Measurements from ENCODE around the gene CTNNA1.
"Not testable (repeated sequence)": the region's sequence is repeated elsewhere in the genome, so short reads cannot be mapped to it uniquely, and the experiment has no call there.

CTNNA1 gene

DNA sequence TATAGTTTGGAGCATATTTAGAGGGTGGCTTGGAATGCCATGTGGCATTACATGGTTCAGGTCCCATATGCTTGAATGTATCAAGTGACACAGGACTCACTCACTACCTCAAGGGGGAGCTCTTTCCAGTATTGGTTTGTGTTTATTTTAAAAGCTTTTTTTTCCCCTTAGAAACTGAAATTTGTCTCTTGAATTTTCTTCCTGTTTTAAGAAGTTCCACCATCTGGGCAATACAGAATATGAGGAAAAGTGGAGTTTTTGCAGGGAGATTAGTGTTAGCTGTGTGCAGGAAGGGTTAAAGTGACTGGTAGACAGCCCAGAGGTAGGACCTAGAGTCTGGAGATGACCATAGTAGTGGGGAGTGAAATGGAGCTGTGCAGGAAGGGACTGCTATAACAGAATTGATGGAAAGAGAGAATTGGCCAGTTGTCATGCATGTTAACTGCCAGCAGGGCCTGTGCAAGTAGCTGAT, 36.6 kb downstream of the CTNNA1 start:
- Histone ChIP-seq H3K9me3 (ENCODE audit: control insufficient read depth in 2 of 2, low read length in 2 of 2) (no peaks in the 10 kb centered on the region), H3K4me3 (ENCODE audit: low read length in 2 of 2) (no peak overlapping the region), H3K4me1 (ENCODE audit: control insufficient read depth, insufficient read depth, low read length) (no peaks in the 10 kb centered on the region), H3K27me3 (ENCODE audit: control insufficient read depth in 1 of 2, insufficient read depth in 2 of 2, low read length in 2 of 2) (no peaks in the 10 kb centered on the region), H3K36me3 (ENCODE audit: control insufficient read depth in 2 of 2, insufficient read depth in 2 of 2, low read length in 2 of 2) (no peaks in the 10 kb centered on the region), H3K9ac (ENCODE audit: low read length in 2 of 2) (no peak overlapping the region), H3K27ac (ENCODE audit: low read length) (no peak overlapping the region)

DNA sequence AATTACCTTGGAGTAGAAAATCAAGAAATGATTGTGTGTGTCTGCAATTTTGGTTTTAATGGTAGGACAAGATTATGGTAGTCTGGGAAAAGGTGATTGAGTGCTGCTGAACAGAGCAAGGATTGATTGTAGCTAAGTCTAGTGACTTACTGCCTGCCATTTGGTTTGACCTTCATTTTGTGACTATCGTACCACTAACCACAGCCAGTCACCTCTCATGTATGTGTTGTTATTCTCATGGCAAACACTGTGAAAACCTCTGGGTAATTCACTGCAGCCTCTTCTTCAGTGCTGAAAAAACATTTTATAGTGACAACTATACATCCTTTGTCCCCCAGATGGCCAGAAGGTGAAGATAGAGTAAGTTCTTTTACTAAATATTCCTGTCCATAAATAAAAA, 37.5 kb downstream of the CTNNA1 start:
- Histone ChIP-seq H3K27ac (ENCODE audit: low read length) (no peak overlapping the region), H3K9me3 (ENCODE audit: control insufficient read depth in 2 of 2, low read length in 2 of 2) (no peaks in the 10 kb centered on the region), H3K9ac (ENCODE audit: low read length in 2 of 2) (no peak overlapping the region), H3K36me3 (ENCODE audit: control insufficient read depth in 2 of 2, insufficient read depth in 2 of 2, low read length in 2 of 2) (no peaks in the 10 kb centered on the region), H3K4me3 (ENCODE audit: low read length in 2 of 2) (no peak overlapping the region), H3K27me3 (ENCODE audit: control insufficient read depth in 1 of 2, insufficient read depth in 2 of 2, low read length in 2 of 2) (no peaks in the 10 kb centered on the region), H3K4me1 (ENCODE audit: control insufficient read depth, insufficient read depth, low read length) (no peaks in the 10 kb centered on the region)

DNA sequence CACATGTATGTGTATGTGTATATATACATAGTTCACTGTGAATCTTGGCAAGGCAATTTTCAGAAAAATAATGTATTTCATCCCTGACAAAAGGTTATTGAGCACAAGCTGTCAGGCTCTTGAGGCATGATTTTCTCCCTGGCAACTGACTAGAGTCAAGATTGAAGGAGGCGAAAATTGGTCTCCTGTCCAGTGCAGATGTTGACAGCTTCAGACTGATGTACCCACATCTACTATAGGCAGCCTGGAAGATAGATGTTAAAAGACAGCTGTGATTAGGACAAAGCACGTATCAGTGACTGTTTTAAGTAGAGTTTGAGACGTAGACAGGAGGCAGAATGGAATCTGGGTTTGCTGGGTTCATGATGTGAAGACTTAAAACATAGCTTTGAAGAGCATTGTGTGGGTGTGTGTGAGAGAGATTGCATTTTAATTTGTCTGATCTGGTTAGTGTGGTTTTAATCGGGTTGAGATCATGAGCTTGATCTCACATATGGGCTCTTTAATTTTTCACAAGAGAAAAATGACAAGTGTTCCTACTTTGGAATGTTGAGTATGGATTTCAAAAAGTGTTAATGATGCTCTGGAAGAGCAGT, 39.1 kb downstream of the CTNNA1 start:
- no peak overlapping the region for H3K4me3 ChIP-seq (ENCODE audit: low read length in 2 of 2)
- H3K36me3 ChIP-seq (ENCODE audit: control insufficient read depth in 2 of 2, insufficient read depth in 2 of 2, low read length in 2 of 2), result no peaks in the 10 kb centered on the region
- no peaks in the 10 kb centered on the region for H3K9me3 ChIP-seq (ENCODE audit: control insufficient read depth in 2 of 2, low read length in 2 of 2)
- H3K27me3 ChIP-seq (ENCODE audit: control insufficient read depth in 1 of 2, insufficient read depth in 2 of 2, low read length in 2 of 2), result no peaks in the 10 kb centered on the region
- H3K4me1 ChIP-seq (ENCODE audit: control insufficient read depth, insufficient read depth, low read length), result no peaks in the 10 kb centered on the region
- no peak overlapping the region for H3K9ac ChIP-seq (ENCODE audit: low read length in 2 of 2)
- H3K27ac ChIP-seq (ENCODE audit: low read length), result no peak overlapping the region

- Histone ChIP-seq H3K27ac (ENCODE audit: low read length) (no peak overlapping the region), H3K36me3 (ENCODE audit: control insufficient read depth in 2 of 2, insufficient read depth in 2 of 2, low read length in 2 of 2) (no peaks in the 10 kb centered on the region), H3K4me3 (ENCODE audit: low read length in 2 of 2) (no peak overlapping the region), H3K27me3 (ENCODE audit: control insufficient read depth in 1 of 2, insufficient read depth in 2 of 2, low read length in 2 of 2) (no peaks in the 10 kb centered on the region), H3K9ac (ENCODE audit: low read length in 2 of 2) (no peak overlapping the region), H3K9me3 (ENCODE audit: control insufficient read depth in 2 of 2, low read length in 2 of 2) (no peaks in the 10 kb centered on the region), H3K4me1 (ENCODE audit: control insufficient read depth, insufficient read depth, low read length) (no peaks in the 10 kb centered on the region)
These were observed 40.4 kb downstream of the CTNNA1 start for GRCh38 chr5:138793575-138793974.

DNA sequence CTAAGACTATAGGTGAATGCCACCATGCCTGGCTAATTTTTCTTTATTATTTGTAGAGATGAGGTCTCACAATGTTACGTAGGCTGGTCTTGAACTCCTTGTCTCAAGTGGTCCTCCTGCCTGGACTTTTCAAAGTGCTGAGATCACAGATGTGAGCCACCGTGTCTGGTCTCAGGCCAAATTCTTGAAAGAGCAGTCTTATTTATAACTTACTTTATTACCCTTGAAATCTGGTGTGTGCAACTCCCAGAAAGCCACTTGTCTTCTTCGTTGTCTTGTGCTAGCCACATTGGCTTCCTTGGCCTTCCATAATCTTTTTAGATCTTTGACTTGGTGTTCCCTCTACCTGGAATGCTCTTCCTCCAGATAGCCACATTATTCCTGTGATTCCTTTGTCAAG, 50.1 kb downstream of the CTNNA1 start:
- no peaks in the 10 kb centered on the region for H3K27me3 ChIP-seq (ENCODE audit: control insufficient read depth in 1 of 2, insufficient read depth in 2 of 2, low read length in 2 of 2)
- no peak overlapping the region for H3K27ac ChIP-seq (ENCODE audit: low read length)
- H3K9ac ChIP-seq (ENCODE audit: low read length in 2 of 2), result no peak overlapping the region
- H3K4me1 ChIP-seq (ENCODE audit: control insufficient read depth, insufficient read depth, low read length), result no peaks in the 10 kb centered on the region
- no peaks in the 10 kb centered on the region for H3K9me3 ChIP-seq (ENCODE audit: control insufficient read depth in 2 of 2, low read length in 2 of 2)
- no peak overlapping the region for H3K4me3 ChIP-seq (ENCODE audit: low read length in 2 of 2)
- H3K36me3 ChIP-seq (ENCODE audit: control insufficient read depth in 2 of 2, insufficient read depth in 2 of 2, low read length in 2 of 2), result peaks cover 1 to 2% of the 10 kb centered on the region in 2 donors

DNA sequence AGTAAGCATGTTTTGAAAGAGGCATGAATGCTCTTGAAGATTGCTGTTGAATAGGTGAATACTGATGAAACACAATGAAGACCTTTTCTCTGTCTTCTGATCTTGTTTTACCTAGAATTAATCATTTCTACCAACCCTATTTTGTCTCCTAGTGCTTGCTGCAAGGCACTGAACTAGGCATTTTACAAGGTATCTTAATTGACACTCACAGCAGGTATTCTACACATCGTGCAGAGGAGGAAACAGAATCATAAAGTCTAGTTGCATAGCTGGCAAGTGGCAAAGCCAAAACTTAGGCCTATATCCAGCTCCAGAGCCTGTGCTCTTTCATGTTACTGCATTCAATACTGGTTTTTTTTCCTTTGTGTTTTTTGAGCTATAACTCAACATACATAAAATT, 50.7 kb downstream of the CTNNA1 start:
- H3K4me3 ChIP-seq (ENCODE audit: low read length in 2 of 2), result no peak overlapping the region
- peaks cover 2% of the 10 kb centered on the region in 2 donors for H3K36me3 ChIP-seq (ENCODE audit: control insufficient read depth in 2 of 2, insufficient read depth in 2 of 2, low read length in 2 of 2)
- no peak overlapping the region for H3K9ac ChIP-seq (ENCODE audit: low read length in 2 of 2)
- no peaks in the 10 kb centered on the region for H3K9me3 ChIP-seq (ENCODE audit: control insufficient read depth in 2 of 2, low read length in 2 of 2)
- H3K27me3 ChIP-seq (ENCODE audit: control insufficient read depth in 1 of 2, insufficient read depth in 2 of 2, low read length in 2 of 2), result no peaks in the 10 kb centered on the region
- H3K27ac ChIP-seq (ENCODE audit: low read length), result no peak overlapping the region
- no peaks in the 10 kb centered on the region for H3K4me1 ChIP-seq (ENCODE audit: control insufficient read depth, insufficient read depth, low read length)

GRCh38 chr5:138805096-138805495, 51.9 kb downstream of the CTNNA1 start:
- no peaks in the 10 kb centered on the region for H3K4me1 ChIP-seq (ENCODE audit: control insufficient read depth, insufficient read depth, low read length)
- H3K9ac ChIP-seq (ENCODE audit: low read length in 2 of 2), result no peak overlapping the region
- H3K27me3 ChIP-seq (ENCODE audit: control insufficient read depth in 1 of 2, insufficient read depth in 2 of 2, low read length in 2 of 2), result no peaks in the 10 kb centered on the region
- peaks cover 2 to 4% of the 10 kb centered on the region in 2 donors for H3K36me3 ChIP-seq (ENCODE audit: control insufficient read depth in 2 of 2, insufficient read depth in 2 of 2, low read length in 2 of 2)
- no peak overlapping the region for H3K4me3 ChIP-seq (ENCODE audit: low read length in 2 of 2)
- H3K27ac ChIP-seq (ENCODE audit: low read length), result no peak overlapping the region
- no peaks in the 10 kb centered on the region for H3K9me3 ChIP-seq (ENCODE audit: control insufficient read depth in 2 of 2, low read length in 2 of 2)

DNA sequence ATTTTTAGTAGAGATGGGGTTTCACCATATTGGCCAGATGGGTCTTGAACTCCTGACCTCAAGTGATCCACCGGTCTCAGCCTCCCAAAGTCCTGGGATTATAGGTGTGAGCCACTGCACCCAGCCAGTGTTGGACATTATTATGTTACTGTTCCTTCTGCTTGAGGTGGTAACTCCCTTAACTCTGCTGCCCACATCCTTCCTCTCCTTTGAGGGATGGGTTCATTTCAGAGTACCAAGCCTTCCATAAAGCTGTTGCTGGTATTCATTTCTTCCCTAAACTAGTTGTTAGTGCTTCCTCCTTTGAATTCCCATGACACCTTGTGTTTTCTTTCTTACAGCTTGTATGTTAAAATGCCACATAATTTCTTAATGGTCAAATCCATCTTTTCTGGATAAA, 54.0 kb downstream of the CTNNA1 start:
- Histone ChIP-seq H3K4me3 (ENCODE audit: low read length in 2 of 2) (no peak overlapping the region), H3K9me3 (ENCODE audit: control insufficient read depth in 2 of 2, low read length in 2 of 2) (no peaks in the 10 kb centered on the region), H3K9ac (ENCODE audit: low read length in 2 of 2) (no peak overlapping the region), H3K4me1 (ENCODE audit: control insufficient read depth, insufficient read depth, low read length) (no peaks in the 10 kb centered on the region), H3K27me3 (ENCODE audit: control insufficient read depth in 1 of 2, insufficient read depth in 2 of 2, low read length in 2 of 2) (no peaks in the 10 kb centered on the region), H3K36me3 (ENCODE audit: control insufficient read depth in 2 of 2, insufficient read depth in 2 of 2, low read length in 2 of 2) (peaks cover 0 to 7% of the 10 kb centered on the region in 2 donors), H3K27ac (ENCODE audit: low read length) (no peak overlapping the region)

- Histone ChIP-seq H3K36me3 (ENCODE audit: control insufficient read depth in 2 of 2, insufficient read depth in 2 of 2, low read length in 2 of 2) (peaks cover 4 to 15% of the 10 kb centered on the region in 2 donors), H3K9ac (ENCODE audit: low read length in 2 of 2) (no peak overlapping the region), H3K27ac (ENCODE audit: low read length) (no peak overlapping the region)
These were observed 56.2 kb downstream of the CTNNA1 start for GRCh38 chr5:138809391-138809790.

GRCh38 chr5:138810861-138811260, 57.6 kb downstream of the CTNNA1 start:
- H3K9me3 ChIP-seq (ENCODE audit: control insufficient read depth in 2 of 2, low read length in 2 of 2); H3K9ac ChIP-seq (ENCODE audit: low read length in 2 of 2); H3K27ac ChIP-seq (ENCODE audit: low read length); H3K4me3 ChIP-seq (ENCODE audit: low read length in 2 of 2); H3K27me3 ChIP-seq (ENCODE audit: control insufficient read depth in 1 of 2, insufficient read depth in 2 of 2, low read length in 2 of 2); H3K4me1 ChIP-seq (ENCODE audit: control insufficient read depth, insufficient read depth, low read length): not testable (repeated sequence)
- H3K36me3 ChIP-seq (ENCODE audit: control insufficient read depth in 2 of 2, insufficient read depth in 2 of 2, low read length in 2 of 2), result peaks cover 4 to 18% of the 10 kb centered on the region in 2 donors

More at GRCh38 chr5:138809391-138809790, 56.2 kb downstream of the CTNNA1 start:
- H3K9me3 ChIP-seq (ENCODE audit: control insufficient read depth in 2 of 2, low read length in 2 of 2), result no peaks in the 10 kb centered on the region
- no peaks in the 10 kb centered on the region for H3K4me1 ChIP-seq (ENCODE audit: control insufficient read depth, insufficient read depth, low read length)
- H3K4me3 ChIP-seq (ENCODE audit: low read length in 2 of 2), result no peak overlapping the region
- H3K27me3 ChIP-seq (ENCODE audit: control insufficient read depth in 1 of 2, insufficient read depth in 2 of 2, low read length in 2 of 2), result no peaks in the 10 kb centered on the region

DNA sequence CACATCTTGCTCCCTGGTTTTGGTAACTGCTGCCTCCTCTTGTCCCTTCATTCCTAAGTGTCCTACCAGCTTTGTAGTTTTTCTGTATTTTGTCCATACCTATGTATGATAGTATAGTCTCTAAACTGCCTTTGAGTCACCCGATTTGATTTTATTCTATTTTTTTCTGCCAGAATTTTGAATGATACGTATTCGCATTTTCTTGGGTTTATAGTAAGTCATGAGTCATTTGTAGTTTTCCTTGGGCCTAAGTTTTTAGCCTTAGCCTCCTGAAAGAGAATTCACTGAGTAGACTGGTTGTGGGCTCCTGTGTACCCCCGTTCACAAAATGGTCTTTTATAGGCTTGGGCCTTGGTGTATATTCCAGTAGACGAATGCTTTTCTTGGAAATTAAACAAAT, 62.3 kb downstream of the CTNNA1 start:
- Histone ChIP-seq H3K9me3 (ENCODE audit: control insufficient read depth in 2 of 2, low read length in 2 of 2) (no peaks in the 10 kb centered on the region), H3K9ac (ENCODE audit: low read length in 2 of 2) (no peak overlapping the region), H3K27me3 (ENCODE audit: control insufficient read depth in 1 of 2, insufficient read depth in 2 of 2, low read length in 2 of 2) (no peaks in the 10 kb centered on the region), H3K36me3 (ENCODE audit: control insufficient read depth in 2 of 2, insufficient read depth in 2 of 2, low read length in 2 of 2) (peaks cover 4 to 22% of the 10 kb centered on the region in 2 donors), H3K27ac (ENCODE audit: low read length) (no peak overlapping the region), H3K4me1 (ENCODE audit: control insufficient read depth, insufficient read depth, low read length) (no peaks in the 10 kb centered on the region), H3K4me3 (ENCODE audit: low read length in 2 of 2) (no peak overlapping the region)

Data from stomach smooth muscle (tissue), 2 donors.